GM19452 (cell line): Measurements from ENCODE around the gene LCAT.
"Not testable (repeated sequence)": the region's sequence is repeated elsewhere in the genome, so short reads cannot be mapped to it uniquely, and the experiment has no call there.

Experiments used
- ATAC-seq: cut with Tn5 transposase; IDR thresholded peaks from one replicate; pipeline ENCODE4 v1.9.1; 2021; ENCODE audit not compliant: unreplicated experiment

The LCAT gene

DNA sequence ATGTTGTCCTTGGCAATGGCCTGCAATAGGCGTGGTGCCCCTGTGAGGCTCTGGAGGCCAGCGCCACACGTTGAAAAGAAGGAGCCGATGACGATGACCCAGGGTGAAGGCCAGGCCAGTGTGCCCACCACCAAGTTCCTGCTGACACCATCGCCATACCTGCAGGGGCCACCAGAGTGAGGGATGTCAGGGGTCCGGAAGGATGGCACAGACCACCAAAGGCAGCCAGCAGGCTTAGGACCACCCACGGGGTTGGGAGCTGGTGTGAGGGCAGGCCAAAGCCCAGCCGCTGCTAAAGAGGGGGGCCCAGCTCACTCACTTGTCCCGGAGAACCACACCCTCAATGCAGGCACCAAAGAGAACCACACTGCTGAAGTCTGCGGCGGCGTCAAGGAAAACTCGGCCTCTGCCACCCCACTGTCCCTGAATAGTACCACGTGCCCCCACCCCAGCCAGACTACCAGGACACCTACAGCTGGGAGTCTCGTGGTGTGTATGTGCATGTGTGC, 6.5 kb upstream of the LCAT start:
- no peak for ATAC-seq

DNA sequence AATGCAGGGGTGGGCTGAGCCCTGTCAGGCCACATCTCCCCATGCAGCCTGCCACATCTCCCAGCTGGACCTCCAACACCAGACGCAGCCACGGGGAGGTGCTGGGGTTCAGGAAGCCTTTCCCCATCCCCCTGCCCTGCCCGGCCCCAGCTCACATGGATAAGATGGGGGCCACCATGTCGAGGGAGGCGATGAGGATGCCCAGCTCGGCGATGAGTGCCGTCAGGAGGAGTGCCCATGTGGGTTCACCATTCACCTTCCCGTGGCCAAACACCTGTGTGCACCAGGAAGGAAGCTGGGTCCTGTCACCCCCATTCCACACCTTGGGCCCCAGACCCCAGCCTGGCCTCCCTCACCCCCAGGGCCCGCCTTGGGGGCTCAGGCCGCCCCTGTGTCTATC, 5.7 kb upstream of the LCAT start:
- no peak for ATAC-seq

DNA sequence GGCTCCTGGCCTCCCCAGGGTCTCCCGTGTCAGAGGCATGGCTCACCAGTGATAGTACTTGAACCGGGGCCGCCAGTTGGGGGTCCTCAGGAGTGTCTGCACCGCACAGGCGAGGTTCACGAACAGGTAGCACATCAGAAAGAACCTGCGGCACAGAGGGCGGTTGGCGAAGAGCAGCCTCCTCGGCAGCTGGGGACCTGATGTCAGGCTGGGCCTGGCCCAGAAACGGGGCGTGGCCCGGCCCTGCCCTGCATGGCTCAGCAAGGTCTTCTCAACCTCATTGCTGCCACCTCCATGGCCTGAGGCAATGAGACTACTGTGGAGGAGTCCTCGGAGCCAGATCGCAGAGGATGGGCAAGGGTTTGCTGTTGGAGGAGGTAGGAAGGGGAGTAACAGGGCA, 4.1 kb upstream of the LCAT start:
- no peak for ATAC-seq

DNA sequence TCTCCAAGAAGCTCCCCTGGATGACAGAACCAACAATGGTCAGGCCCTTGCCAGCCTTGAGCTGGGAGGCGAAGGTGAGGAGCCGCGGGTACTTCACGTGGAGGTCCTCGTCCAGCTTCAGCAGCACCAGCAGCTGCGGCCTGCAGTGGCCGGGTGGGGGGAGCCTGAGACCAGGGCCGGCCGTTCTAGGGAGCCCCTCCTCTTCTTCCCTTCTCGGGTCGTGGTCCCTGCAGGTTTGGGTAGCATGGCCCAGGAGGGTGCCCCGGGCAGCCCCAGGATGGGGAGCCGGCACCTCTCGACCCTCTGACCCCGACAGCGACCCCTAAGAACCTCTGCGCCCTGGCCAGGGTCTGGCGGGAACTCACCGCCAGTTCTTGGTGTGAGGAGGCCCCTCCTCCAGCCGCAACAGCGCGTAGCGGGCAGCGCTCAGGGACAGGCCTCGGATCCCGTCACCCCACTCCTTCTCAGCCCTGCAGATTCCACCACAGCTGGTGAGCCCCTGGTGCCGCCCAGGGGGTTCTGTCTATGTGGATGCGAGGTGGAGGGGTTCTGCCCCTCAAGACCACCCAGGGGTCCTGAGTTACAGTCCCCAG, 3.1 kb upstream of the LCAT start:
- ATAC-seq = no peak

DNA sequence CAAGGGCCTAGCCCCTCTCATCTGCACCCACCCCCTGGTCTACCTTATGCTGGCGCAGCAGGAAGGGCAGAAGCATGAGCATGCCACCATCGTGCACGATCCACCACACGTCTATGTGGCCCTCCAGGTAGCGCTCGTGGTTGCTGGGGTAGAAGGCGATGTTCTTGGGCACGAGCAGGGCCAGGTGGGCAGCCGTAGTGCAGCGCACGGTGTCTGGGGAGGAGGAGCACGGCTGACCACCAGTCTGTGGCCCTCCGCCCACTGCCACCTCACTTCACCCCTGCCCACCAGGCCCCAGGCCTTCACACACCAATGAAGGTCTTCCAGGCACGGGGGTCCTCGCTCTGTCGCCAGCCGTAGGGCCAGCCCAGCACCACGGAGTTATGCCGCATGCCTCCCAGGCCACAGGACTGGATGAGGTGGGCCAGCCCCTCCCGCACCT, 2.2 kb upstream of the LCAT start:
- no peak for ATAC-seq

DNA sequence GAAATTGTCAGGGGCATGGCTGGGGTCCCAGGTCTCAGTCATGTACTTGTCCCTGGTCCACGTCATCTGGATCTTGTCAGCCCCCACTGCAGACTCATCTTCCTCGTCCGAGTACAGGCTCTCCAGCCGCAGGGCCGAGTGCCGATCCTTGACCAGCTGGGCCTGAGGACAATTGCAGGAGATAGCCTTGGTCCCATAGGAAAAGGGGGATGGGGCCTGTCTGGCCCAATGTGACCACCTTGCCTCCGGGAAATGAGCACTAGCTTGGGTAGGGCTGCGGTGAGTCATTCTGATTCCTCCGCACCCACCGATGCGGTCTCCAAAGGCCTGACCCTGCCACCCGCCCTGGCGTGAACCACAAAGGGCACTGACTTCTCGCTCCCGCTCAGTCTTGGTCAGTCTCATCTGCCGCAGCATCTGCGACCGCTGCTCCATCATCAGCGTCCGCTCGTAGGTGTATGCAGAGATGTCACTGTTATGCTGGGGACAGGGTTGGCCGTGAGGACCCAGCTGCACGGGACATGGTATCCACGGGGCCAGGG, 1.5 kb upstream of the LCAT start:
- ATAC-seq = no peak

DNA sequence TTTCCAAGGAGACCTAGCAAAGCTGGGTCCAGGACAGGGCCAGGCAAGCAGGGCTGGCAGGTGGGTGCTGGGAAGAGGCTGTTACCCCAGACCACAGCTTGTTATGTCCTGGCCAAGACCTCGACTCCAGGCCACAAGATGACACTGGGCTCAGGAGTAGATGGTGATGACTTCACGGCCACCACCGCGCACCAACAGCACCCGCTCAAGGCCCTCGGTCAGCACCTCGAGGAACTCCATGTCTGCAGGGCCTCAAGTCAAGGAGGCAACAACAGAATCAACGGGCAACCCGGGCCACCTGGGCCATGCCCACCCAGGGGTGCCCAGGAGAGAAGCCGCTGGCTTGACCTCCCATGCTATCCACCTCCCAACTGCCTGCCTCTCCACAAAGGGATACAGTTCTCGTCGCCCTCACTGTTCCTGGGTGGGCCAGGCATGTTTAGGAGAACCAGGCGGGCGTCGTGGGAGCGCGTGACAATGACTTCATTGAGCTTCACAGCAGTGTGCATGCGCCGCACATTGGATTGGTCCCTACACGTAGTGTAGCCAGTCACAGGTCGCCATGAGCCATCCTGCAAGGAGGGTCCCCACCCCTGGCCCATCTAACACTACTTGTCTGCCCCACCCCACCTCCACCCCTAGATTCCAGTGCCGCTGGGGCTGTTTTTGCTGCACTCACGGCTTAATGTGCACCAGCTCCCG, 921 bp upstream of the LCAT start:
- ATAC-seq = no peak

DNA sequence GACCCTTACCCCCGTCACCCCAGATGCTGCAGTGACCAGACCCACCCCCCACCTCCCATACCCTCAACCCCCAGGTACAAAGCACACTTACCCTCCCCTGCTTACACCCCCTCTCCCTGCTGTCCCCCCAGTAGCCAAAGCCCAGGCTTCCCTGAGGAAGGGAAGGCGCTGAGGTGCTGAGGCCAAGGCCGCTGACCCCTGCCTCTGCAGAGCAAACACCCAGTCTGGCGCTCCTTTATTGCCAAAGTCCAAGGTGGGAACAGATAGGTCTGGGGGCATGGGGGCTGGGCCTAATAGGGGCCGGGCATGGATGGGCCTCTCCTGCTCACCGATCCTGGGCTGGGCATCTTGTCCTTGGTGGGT, 683 bp downstream of the LCAT start:
- no peak for ATAC-seq

DNA sequence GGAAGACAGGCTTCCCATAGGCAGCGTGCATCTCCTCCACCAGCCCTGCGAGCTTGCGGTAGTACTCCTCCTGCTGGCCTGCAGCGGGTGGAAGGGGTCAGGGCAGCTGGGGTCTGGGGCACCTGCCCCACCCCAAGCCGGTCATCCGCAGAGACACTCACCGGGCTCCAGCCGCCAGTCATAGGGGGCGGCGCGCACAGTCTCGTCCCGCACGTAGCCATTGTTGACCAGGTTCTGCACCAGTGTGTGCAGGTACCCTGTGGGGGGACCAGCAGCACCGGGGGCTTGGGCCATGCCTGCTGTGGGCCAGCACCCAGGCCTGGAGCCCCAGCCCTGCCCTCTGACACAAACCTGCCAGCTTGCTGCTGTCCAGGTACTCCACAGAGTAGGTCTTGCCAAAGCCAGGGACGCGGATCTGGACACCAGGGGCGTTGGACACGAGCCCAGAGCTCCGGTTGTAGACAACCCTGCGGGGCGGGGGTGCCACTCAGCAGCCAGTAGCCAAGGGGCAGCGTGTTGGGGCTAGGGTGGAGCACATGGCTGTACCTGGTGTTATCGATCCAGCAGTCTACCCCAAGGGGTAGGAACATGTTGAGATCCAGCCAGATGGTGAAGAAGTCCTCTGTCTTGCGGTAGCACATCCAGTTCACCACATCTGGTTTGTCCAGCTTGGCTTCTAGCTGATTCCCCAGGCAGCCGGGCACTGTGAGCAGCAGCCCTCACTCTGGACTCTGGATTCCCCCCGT, 1.2 kb downstream of the LCAT start:
- ATAC-seq = no peak

DNA sequence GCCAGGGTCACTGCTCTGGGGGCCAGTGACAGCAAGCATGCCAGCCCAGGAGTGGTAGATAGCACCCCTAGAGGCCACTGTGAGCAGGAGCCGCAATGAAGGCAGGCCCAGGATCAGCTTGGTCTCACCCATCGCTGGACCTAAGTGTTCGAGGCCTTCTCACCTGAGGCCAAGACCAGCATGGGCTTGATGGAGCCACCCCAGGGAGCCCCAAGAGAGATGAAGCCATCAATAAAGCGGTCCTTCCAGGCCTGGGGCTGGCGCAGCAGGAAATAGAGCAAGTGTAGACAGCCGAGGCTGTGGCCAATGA, 1.8 kb downstream of the LCAT start:
- peak; percentile 72 for ATAC-seq

DNA sequence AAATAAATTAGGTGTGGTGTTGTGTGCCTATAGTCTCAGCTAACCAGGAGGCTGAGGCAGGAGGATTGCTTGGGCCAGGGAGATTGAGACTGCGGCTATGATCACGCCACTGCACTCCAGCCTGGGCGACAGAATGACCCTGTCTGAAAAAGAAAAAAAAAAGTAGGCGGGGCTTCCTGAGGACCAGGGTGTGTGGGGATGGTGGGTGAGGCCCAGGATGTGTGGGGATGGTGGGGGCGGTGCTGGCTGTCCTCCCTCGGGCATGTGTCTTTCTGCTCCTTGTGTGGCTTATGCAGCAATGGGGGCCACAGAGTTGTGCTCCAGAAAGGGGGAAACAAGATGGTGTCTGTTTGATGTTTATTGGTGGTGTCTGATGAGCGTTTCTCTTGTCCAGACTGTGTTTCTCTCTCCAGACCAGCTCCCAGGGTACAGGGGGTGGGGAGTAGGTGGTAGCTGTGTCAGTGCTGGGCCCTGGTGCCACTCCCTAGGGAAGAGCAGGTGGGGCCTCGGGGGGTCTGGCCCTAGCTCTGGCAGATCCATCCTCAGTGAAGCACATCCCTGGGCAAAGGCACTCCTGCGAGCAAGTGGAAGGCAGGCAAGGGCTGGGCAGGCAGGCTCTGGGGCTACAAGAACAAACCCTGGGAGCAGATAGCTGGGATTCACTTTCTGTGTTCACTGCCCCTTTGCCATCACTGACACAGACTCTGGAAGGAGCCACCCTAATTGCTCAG, 2.3 kb downstream of the LCAT start:
- no peak for ATAC-seq

DNA sequence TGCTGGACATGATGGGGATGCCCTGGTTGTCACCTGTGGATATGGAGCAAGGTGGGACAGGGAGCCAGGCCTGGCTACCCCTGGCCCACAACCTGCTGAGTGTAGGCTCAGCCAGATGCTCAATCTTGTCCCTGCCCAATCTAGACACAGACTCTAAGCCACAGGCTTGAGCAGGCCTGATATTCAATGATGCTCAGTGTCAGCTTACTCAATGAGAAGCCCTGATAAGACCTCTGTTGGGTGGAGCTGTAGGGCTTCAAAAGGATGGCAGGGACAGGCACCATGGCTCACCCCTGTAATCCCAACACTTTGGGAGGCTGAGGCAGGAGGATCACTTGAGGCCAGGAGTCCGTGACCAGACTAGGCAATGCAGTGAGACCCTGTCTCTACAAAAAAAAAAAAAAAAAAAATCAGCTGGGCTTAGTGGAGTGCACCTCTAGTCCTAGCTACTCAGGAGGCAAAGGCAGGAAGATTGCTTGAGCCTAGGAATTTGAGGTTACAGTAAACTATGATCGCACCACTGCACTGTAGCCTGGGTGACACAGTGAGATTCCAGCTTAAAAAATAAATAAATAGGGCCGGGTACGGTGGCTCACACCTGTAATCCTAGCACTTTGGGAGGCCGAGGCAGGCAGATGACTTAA, 3.4 kb downstream of the LCAT start:
- no peak for ATAC-seq

DNA sequence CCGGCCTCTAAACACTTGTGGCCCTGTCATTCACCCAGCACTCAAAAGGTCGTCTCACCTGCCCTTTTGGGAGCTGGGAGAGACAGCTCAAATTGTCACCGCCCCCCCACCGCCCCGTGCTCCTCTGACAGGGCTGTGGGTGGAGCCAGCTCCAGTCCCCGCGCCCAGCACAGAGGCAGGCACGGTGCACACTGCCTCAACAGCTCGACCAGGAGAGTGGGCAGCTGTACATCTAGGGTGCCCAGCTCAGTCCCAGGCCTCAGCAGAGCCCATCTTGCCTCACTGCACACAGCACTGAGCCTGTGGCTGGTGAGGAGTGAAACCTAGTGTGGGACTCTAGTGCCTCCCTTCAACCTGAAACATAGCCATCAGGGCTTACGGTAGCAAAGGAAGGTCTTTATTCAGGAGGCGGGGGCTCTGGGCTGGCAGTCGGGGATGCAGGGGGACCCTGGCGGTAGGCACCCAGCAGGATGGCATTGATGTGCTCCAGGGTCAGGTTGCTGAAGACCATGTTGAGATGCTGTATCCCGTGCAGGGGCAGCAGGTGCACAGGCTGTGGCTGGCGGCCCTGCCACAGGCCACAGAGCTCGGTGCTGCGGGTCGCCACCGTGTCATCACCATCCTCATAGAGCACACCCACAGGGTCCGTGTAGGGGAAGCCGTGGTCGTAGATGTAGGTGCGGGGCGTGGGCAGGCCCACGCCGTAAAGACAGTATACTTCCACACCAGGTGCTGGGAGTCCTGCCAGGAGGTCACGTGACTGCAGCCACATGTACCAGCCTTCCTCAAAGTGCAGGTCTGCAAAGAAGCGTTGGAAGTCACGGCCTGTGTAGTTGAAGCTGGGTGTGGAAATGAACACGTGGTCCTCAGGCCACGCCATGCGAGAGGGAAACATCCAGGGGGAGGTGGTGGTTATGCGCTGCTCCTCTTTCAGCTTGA, 4.1 kb downstream of the LCAT start:
- ATAC-seq = no peak

DNA sequence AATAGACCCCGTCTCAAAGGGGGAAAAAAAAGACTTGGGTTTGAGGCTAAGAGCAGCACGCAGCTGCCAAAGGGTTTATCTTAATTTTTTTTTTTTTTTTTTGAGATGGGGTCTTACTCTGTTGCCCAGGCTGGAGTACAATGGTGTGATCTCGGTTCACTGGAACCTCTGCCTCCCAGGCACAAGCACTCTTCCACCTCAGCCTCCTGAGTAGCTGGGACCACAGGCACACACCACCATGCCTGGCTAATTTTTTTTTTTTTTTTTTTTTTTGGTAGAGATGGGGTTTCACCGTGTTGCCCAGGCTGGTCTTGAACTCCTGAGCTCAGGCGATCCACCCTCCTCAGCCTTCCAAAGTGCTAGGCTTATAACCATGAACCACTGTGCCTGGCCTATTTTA, 6.2 kb downstream of the LCAT start:
- ATAC-seq = not testable (repeated sequence)

DNA sequence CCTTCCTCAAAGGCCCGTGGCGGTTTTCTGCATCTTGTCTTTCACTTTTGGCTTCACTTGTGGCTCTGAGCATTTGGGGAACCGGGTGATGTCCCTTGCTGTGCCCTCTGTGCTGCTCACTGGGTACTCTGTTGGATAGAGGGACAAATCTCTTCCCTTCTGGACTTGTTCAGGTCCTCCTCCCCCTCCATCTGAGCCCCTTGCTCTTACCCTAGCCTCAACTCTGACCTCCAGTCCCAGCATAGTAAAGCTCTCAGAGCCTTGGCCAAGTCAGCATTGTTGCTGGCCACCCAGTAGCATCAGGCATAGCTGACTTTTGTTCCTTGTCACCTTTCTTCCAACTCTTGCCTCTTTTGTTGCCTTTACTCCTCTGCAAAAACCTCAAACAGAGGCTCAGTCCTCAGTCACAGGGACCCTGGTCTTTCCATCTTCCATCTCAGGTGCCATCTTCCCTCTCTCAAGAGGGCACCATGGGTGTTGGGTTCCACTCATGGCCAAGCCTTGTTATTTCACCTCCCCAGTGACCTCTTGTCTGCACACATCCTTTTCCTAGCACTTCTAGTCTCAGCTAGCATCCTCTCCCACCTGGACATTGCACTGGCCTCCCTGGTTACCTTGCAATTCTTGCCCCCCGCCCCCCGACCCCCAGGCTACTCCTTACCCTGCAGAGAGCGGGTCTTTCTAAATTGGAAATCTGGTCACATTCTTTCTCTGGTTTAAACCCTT, 6.9 kb downstream of the LCAT start:
- peak; percentile 56 for ATAC-seq

DNA sequence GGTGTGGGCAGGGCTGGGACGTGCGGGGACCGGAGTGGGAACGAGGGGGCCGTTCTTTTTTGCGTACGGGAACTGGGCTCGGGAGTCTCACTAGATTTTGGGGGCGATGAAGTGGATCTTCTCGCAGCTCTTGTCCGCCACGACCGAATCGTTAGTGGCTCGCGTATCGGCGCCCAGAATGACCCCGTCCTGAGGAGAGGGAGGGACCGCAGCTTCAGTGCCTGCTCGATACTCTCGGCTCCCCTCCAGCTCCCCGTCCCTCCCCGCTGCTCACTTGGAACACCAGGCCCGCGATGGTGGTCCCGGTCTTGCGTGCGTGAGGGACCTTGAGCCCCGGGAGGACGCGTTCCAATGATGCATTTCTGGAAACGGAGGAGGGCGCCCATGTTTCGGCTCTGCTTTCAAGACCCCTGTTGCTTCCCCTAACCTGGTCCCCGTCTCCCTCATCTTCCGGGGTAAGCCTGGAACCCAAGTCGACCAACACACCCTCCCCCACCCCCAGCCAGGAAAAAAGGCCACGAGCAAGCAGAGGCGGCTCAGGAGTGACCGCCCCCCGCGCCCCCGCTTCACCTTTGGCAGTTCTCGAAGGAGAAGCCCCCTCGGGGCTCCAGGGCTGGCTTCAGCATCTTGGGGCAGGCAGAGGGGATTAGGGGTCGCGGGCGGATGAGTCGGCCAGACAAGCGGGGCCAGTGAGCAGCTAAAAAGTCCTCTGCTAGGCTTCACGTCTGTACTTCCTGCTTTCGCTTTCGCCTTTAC, 7.6 kb downstream of the LCAT start, which contains the start of gene PSMB10:
PSMB10 (minus strand) TSS at position 727 of the 756 bp plus-strand sequence; CDS start at position 626, 101 bp downstream.
- ATAC-seq = no peak

DNA sequence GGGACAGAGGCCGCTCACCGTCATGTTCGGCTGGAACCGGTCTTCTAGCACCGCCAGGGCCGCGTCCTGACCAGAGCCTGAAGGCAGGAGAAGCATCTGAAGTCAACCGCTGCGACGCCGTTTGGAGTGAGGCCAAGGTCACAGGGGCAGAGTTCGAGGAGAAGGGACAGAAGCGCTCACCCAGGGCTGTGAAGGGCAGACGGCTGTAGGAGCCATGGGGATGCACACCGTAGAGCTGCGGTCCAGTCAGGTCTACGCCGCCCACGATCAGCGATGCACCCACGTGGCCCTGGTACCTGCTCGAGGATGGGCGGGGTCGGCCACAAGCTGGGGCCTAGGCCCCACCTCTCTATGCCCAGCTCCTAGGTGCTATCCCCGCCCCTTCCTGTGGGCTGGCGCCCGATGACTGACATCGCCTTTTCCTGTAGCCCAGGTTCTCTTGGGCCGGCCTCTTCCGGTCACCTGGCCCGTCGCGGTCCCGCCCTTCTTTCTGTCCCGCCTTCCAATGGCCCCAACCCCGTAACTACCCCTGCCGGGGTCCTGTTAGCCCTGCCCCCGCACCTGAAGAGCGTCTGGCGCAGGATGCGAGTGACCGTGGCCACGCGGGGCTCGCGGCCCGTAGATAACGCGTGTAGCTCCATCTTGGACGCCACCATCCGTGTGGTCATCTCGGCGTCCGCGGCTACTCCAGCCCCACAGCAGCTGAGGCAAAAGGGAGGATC, 8.4 kb downstream of the LCAT start:
- ATAC-seq = peak; percentile 88

DNA sequence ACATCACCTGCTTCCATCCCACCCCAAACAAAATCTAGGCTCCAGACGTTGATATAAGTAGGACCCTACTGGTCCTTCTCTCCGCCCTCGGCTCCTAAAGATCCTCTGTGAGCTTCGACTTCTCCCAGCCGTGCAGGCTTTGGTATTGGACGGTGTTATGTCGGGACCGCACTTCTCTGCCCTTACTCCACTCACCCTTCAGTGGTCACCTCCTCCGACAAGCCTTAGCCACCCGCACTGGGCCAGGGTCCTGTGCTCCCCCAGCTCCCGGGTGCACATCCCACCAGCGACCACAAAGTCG, 8.9 kb downstream of the LCAT start:
- ATAC-seq = no peak
